Measurements from ENCODE around the gene PPP6R2. TPM values are rescaled to one million over a fixed set of nuclear protein-coding genes. Genes with fewer than 3 reads are reported as not detected.

Gene PPP6R2
- total RNA-seq, 8 experiments from 2014 or later = 25.1 to 75.6 (median 40.4) TPM

Other genes with a start within 250 kb of the PPP6R2 start
- gene PANX2, start 172.6 kb upstream of the PPP6R2 start, total RNA-seq = 1 to 10 TPM in 7 of 8 experiments, under 1 TPM in 1; 0.97 to 4.7 (median 1.9) TPM
- 10 to 100 TPM in 6 of 8 experiments, 1 to 10 TPM in 2; 8.2 to 37.4 (median 12.5) TPM for gene TRABD, start 157.4 kb upstream of the PPP6R2 start, total RNA-seq
- gene SELENOO, start 142.3 kb upstream of the PPP6R2 start, total RNA-seq = 10 to 100 TPM in 5 of 8 experiments, 1 to 10 TPM in 3; 7.5 to 32.8 (median 11.2) TPM
- 10 to 100 TPM; 14.4 to 52.6 (median 20.1) TPM for gene TUBGCP6, start 98.3 kb upstream of the PPP6R2 start, total RNA-seq
- gene HDAC10, start 92.1 kb upstream of the PPP6R2 start, total RNA-seq = 10 to 100 TPM in 7 of 8 experiments, 1 to 10 TPM in 1; 9.0 to 46.4 (median 16.2) TPM
- 10 to 100 TPM in 7 of 8 experiments, 1 to 10 TPM in 1; 8.8 to 34.7 (median 22.7) TPM for gene MAPK12, start 81.6 kb upstream of the PPP6R2 start, total RNA-seq
- gene MAPK11, start 72.9 kb upstream of the PPP6R2 start, total RNA-seq = 10 to 100 TPM in 5 of 8 experiments, 1 to 10 TPM in 3; 2.6 to 26.7 (median 15.9) TPM
- gene PLXNB2, start 35.7 kb upstream of the PPP6R2 start, total RNA-seq = 100 to 1,000 TPM in 1 of 8 experiments, 10 to 100 TPM in 7; 36.8 to 104 (median 59.6) TPM
- gene DENND6B, start 16.3 kb upstream of the PPP6R2 start, total RNA-seq = 10 to 100 TPM in 4 of 8 experiments, 1 to 10 TPM in 4; 1.7 to 15.3 (median 10.6) TPM
- 10 to 100 TPM; 37.5 to 94.4 (median 60.3) TPM for gene SBF1, start 131.7 kb downstream of the PPP6R2 start, total RNA-seq
- 1 to 10 TPM in 5 of 8 experiments, under 1 TPM in 3; 0.09 to 7.6 (median 1.2) TPM for gene ADM2, start 138.2 kb downstream of the PPP6R2 start, total RNA-seq
- gene MIOX, start 143.5 kb downstream of the PPP6R2 start, total RNA-seq = under 1 TPM in 4 of 8 experiments, not detected in 4; 0.13 to 0.52 (median 0.36) TPM
- gene LMF2, start 164.4 kb downstream of the PPP6R2 start, total RNA-seq = 10 to 100 TPM; 20.2 to 44.9 (median 39.9) TPM
- gene NCAPH2, start 164.9 kb downstream of the PPP6R2 start, total RNA-seq = 10 to 100 TPM; 12.1 to 59.7 (median 39.5) TPM
- 1 to 10 TPM in 5 of 8 experiments, under 1 TPM in 3; 0.64 to 2.2 (median 1.2) TPM for gene SCO2, start 182.3 kb downstream of the PPP6R2 start, total RNA-seq
- 10 to 100 TPM in 1 of 8 experiments, 1 to 10 TPM in 6, under 1 TPM in 1; 0.87 to 10.6 (median 3.9) TPM for gene TYMP, start 186.7 kb downstream of the PPP6R2 start, total RNA-seq
- gene KLHDC7B, start 202.6 kb downstream of the PPP6R2 start, total RNA-seq = 1 to 10 TPM in 2 of 8 experiments, under 1 TPM in 6; 0.16 to 1.5 (median 0.40) TPM
- 1 to 10 TPM in 1 of 8 experiments, under 1 TPM in 1, not detected in 6; 0.87 to 1.2 TPM for gene SYCE3, start 219.6 kb downstream of the PPP6R2 start, total RNA-seq
- gene CPT1B, start 235.1 kb downstream of the PPP6R2 start, total RNA-seq = 10 to 100 TPM in 3 of 8 experiments, 1 to 10 TPM in 5; 2.8 to 17.7 (median 9.6) TPM
- gene CHKB, start 239.5 kb downstream of the PPP6R2 start, total RNA-seq = 10 to 100 TPM; 19.0 to 71.7 (median 33.1) TPM